Dedifferentiated amniotic fluid mesenchymal stem cell (primary cell): ENCODE results near the gene TNFAIP8.

ENCODE experiments used
- DNase-seq: peaks from one replicate; pipeline ENCODE4 v3.0.0-alpha.2; 2016; ENCODE audit errors: extremely low spot score

The TNFAIP8 gene

GRCh38 chr5:119329666-119330065, 26.2 kb upstream of the TNFAIP8 start:
- DNase-seq, result no peak

DNA sequence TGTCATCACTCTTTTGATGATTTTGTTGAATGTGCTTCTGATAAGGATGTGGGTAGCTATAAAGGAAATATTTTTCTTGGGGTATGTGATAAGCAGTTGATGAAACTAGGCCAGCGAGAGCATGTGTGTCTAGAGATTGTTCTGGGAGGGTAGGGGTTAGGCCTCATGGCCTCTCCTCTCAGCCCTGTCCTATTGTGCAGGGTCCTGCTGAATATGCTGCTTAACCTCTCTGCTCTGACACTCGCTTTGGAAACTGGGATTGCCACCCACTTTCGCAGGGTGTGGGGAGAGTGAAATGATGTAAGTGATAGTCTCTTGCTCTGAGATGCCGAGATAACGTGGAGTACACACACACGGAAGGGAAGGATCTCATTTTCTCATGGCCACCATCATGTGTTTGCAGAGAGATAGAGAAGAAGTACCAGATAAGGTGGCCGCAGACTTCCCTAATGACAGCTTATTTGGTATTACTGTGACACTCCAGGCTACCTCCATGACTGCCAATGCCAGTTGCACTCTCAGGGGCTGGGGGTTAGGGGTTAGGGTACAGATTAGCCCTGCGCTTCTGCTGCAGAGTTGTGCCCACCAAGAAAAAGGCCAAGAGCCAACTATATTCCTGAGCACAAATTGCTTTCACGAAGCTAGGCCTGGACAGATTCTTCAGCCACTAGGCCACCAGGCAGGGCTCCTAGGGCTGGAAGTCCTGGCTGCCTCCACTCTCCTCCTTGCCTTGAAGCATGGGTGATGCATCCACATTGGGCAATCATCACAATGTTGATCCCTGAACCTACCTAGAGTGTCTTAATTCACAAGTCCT, 25.2 kb upstream of the TNFAIP8 start:
- DNase-seq, result no peak

GRCh38 chr5:119331566-119332095, 24.2 kb upstream of the TNFAIP8 start:
- DNase-seq, result no peak

GRCh38 chr5:119332208-119332607, 23.6 kb upstream of the TNFAIP8 start:
- DNase-seq, result no peak

- DNase-seq, result no peak
Observed at GRCh38 chr5:119332978-119333401, 22.8 kb upstream of the TNFAIP8 start.

DNA sequence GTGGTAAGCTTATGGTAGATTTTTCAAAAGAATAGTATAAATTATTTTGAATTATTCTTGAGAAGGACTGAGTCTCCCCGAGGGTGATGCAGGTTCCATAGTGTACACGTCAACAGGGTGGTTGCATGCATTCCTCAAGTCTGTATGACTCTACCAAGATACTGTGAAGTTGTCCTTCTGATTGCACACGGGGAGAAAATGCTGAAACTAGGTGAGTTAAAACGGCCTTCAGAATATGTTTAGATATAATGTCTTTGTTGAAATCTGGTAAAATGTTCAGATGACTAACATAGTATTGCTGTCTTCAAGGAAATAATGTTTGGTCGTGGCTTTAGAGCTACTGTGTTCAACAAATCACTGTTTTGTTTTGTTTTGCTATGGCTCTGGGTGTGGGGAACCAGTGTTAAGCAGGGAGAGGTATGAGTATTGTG, 22.4 kb upstream of the TNFAIP8 start:
- no peak for DNase-seq

DNA sequence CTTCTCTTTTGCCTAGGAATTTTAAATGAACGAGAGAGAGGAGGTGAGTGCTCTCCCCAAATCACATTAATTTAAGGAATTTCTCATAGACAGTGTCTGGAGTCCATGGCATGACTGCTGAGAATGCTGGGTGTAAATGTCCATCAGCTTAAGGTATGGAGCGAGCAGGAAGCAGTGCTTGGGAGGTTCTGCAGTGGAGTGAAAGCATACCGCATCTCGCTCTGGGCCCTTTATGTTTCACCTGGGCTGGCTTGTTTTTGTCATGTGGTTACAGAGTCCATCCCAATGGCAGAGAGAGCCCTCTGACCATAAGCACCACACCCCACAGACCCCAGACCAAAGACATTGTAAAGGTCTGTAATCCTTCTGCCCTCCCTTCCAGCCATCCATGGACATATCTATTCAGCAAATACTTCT, 20.6 kb upstream of the TNFAIP8 start:
- no peak for DNase-seq

DNA sequence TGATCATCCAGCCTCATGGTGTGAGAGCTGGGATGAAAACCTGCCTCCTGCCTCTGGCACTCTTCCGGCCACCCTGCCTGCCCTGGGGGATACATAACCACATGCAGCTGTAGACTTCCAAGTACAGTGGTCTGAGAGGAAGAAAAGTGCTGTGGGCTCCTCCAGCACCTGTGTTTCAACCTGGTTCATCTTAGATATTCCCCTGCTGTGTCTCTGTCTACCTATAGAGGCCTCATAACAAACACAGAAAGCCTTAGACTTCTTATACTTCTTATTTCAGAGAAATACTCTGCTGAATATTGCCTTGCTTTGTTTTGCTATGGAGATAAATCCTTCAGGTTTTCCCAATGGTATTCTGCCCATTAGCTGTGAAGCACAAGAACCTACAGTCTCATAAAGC, 19.6 kb upstream of the TNFAIP8 start:
- DNase-seq, result no peak

DNA sequence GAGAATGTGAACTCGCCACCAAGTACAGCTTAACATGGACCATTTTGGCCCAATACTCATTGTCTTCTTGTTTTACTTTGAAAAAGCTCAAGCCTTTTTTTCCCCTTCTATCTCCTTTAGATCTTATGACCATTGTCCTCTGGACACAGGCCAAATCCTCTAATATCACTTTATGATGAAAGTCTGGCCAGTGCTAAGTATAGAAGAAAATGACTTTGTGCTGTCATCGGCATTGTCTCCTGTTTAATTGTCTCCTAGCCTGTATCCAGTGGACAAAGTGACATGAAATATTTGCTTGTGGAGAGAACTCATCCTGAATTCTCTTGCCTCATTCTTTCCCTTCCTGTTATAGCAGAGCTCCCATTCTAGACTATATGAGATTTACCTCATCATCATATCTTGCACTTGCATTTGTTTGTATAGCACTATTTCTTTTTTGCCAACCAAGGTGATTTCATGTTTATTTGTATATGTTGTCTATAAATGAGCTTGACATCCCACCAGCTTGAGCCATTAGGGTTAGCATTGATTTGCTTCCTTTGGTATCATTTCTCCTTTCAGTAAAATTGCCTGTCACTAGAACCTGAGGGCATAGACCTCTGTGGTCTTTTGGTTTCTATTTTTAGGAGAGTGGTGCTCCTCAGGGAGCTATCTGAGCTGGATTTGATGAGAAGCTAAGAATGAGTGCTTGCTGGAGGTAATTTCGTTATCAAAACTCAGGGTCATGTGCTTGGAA, 18.8 kb upstream of the TNFAIP8 start:
- DNase-seq, result no peak

DNA sequence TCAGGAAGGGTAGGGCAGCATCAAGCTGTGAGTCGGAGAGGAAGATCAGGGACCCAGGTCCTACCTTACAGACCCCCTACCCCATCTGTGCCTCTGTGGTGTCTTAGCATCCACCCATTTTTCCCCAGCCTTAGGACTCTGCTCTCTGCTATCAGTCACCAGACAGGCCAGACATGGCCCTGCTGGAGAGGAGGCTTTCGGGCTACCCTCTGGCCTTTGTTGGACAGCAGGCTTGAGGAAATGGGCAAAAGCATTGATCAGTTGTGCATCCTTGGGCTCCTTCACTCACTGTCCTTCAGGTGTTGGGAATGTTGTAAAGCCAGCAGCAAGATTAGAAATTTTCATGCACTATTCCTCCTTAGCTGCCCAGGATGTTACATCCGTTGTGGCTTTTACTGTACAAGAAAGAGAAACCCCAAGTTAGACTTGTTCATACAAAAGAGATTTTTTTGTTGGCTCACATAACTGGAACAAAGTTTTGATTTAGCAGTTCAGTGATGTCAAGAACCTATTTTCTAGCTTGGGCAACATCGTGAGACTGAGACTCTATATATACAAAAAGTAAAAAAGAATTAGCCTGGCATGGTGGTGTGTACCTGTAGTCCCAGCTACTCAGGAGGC, 17.4 kb upstream of the TNFAIP8 start:
- DNase-seq, result no peak

DNA sequence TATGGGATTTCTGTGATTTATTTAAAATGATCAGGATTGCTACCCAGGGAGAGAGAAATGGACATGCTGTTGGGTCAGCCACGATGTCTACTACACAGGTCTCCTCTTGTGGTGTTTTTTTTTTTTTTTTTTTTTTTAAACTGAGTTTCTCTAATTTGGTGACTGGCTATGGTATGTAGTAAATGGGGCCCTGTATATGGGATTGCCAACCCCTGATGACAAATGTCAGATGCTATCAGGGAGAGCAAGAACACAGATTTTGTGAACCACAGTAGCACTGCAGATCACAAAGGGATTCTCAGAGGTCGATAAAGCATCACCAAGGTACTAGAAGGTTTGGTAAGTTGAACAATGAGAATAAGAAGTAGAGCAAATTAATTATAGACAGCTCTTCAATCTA, 16.5 kb upstream of the TNFAIP8 start:
- DNase-seq, result no peak

DNA sequence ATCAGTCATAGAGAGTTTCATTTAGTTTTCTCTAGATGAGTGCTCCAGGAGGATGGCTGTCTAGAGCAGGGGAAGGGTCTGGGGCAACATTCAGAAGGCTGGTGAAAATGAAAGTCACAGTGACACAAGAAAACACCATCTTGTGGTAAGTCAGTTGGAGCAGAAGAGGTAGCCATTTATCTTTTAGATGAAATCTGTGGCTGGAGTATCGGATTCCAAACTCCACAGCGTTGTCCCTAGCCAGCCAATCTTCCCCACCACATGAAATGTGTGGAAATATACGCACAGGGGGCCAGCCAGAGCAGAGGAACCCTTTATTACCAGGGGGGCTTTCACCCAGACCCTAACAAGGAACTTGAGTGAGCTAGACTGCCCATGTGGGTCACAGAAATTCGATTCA, 15.9 kb upstream of the TNFAIP8 start:
- no peak for DNase-seq

DNA sequence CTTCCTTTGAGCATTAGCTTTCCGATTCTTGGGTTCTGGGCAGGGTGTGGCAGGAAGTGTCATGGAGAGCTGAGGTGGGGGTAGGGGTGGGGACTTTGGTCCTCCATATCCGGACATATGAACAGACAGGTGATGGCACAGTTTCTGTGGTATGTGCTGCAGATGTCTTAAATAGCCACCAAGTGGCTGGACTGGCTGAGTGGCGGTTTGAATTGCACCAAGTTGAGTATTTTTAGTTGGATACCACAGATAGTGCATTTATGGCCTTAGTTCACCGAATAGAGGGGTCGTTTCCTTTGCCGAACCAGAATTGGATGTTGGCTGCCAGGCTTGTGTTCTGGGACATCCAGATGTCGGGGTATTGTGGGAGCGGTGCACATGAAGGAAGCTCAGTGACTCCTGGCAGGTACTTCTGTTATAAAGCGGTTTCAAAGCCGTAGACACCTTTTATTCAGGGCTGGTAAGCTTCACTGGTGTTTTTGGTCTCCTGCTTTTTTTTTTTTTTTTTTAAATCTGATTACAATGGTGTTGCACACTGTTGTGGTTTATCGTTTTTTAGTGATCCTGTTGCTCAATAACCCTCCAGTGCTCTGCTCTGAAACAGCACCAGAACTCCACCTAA, 15.1 kb upstream of the TNFAIP8 start:
- DNase-seq, result no peak

DNA sequence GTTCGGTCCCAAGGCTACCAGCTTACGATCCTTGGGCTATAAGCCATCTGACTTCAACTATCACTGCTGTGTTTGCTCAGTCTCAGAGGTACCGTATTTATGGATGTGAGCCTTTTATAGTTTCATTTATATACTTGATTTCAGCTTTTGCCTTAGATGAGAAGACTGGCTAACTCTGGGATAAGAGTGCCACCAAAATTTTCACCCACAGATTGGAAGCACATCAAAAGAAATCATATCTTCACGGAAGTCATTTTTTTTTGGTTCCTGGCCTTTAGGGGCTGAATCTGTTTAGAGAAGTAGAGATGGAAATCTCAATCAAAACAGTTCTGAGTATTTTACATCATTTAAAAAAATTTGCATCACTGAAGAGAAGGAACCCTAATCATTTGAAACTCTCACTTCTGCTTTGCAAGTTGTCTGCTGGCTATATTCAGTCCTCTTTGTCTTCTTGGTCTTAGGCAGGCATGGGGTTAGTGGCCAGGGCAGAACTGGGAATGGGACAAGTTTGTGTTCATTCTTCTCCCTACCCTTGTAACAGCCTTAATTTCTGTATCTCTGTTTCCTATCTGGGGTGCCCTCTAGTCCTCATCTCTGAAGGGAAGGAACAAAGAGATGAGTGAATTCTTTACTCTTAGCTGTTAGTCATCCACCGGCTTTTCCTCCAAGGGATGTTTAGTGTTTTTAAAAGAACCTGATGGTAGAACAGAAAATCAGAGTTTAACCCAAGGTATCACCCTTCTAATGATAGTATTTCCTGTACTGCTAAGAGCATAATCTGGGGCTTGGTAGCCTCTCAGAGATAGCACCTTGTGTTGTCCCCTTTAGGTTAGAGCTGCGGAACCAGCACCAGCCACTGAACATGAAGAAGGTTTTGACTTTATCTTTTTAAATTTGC, 14.1 kb upstream of the TNFAIP8 start:
- DNase-seq, result no peak

GRCh38 chr5:119342406-119342805, 13.4 kb upstream of the TNFAIP8 start:
- no peak for DNase-seq

DNA sequence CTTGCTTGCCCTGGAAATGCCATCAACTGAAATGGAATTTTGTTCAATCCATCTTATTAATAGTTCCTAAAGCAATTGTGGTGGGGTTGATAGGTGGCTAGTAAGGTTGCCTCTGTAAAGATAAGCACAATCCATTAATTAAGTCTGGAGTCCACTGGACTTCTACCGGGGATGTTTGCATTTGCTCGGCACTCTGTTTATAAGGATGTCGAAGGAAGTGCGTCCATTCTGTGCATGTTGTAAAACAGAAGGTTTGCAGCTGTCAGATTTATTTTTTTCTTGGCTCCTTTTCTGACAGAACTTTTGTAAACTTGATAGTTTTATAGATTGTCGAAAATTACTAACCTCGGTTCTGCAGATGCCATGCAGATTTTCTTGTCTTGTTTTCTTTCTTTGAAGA, 12.8 kb upstream of the TNFAIP8 start:
- DNase-seq, result no peak

- DNase-seq, result no peak
Observed at GRCh38 chr5:119343766-119344165, 12.1 kb upstream of the TNFAIP8 start.

GRCh38 chr5:119344231-119344630, 11.6 kb upstream of the TNFAIP8 start:
- DNase-seq, result no peak

- no peak for DNase-seq
Observed at GRCh38 chr5:119345861-119346260, 10.0 kb upstream of the TNFAIP8 start.

- no peak for DNase-seq
Observed at GRCh38 chr5:119346394-119346793, 9.4 kb upstream of the TNFAIP8 start.

DNA sequence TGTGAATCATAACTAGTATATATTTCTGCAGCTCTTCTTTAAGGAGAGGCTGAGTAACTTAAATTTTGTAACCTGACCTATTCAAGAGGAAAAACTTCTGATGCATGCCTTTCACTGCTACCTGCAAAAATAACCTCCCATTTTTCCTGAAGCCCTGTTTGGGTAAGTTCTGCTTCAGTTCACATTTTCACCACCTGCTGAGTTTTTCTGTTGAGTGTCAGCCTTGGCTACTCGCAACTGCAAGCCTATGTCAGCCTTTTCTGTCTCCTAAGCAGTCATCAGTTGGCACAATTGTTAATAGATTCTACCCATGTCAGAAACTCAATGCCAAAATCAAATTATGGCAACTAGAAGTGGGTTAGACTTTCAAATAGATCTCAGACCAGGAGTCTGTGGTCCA, 8.2 kb upstream of the TNFAIP8 start:
- no peak for DNase-seq
